ENCODE data around the gene ZNF614.
"Not testable (repeated sequence)": the region's sequence is repeated elsewhere in the genome, so short reads cannot be mapped to it uniquely, and the experiment has no call there.

ZNF614 gene

GRCh38 chr19:52065399-52065798, 37.2 kb upstream of the ZNF614 start:
- H2AFZ ChIP-seq: no peak overlapping the region
- H3K27me3 ChIP-seq (ENCODE audit: control insufficient read depth, insufficient read depth, low read length): no peaks in the 10 kb centered on the region
- no peak overlapping the region for H3K27ac ChIP-seq
- no peak for TF ChIP-seq CTCF (IDR thresholded peaks at IDR 0.05)
- H3K4me2 ChIP-seq (ENCODE audit: low read length): no peak overlapping the region
- H3K79me2 ChIP-seq: no peaks in the 10 kb centered on the region
- H3K9me3 ChIP-seq (ENCODE audit: control insufficient read depth, low read length): no peaks in the 10 kb centered on the region
- H3K4me1 ChIP-seq: no peaks in the 10 kb centered on the region
- no peak overlapping the region for H3K4me3 ChIP-seq (ENCODE audit: low read depth, low read length)
- H3K9ac ChIP-seq: no peak overlapping the region
- peaks cover 10% of the 10 kb centered on the region for H3K36me3 ChIP-seq (ENCODE audit: control insufficient read depth, insufficient read depth, low read length)

- H3K79me2 ChIP-seq; H3K36me3 ChIP-seq (ENCODE audit: control insufficient read depth, insufficient read depth, low read length); H3K4me1 ChIP-seq; H3K4me2 ChIP-seq (ENCODE audit: low read length); H3K27me3 ChIP-seq (ENCODE audit: control insufficient read depth, insufficient read depth, low read length); H3K4me3 ChIP-seq (ENCODE audit: low read depth, low read length); H3K9me3 ChIP-seq (ENCODE audit: control insufficient read depth, low read length); H3K27ac ChIP-seq; H3K9ac ChIP-seq; H2AFZ ChIP-seq: not testable (repeated sequence)
These were observed 28.3 kb upstream of the ZNF614 start for GRCh38 chr19:52056480-52056879.

- not testable (repeated sequence) for H3K27me3 ChIP-seq (ENCODE audit: control insufficient read depth, insufficient read depth, low read length); H3K36me3 ChIP-seq (ENCODE audit: control insufficient read depth, insufficient read depth, low read length); H3K79me2 ChIP-seq; H3K4me1 ChIP-seq; H2AFZ ChIP-seq; H3K27ac ChIP-seq; H3K9me3 ChIP-seq (ENCODE audit: control insufficient read depth, low read length); H3K9ac ChIP-seq; H3K4me2 ChIP-seq (ENCODE audit: low read length); H3K4me3 ChIP-seq (ENCODE audit: low read depth, low read length)
These were observed 23.6 kb upstream of the ZNF614 start for GRCh38 chr19:52051736-52052135.

- H3K4me1 ChIP-seq: no peaks in the 10 kb centered on the region
- peak within 1 kb of the TSS; percentile 99 for H3K4me2 ChIP-seq (ENCODE audit: low read length)
- H3K27ac ChIP-seq: peak within 1 kb of the TSS; percentile 90
- H2AFZ ChIP-seq: peak within 1 kb of the TSS; percentile 86
- peak within 1 kb of the TSS; percentile 22 for H3K9ac ChIP-seq
- TF ChIP-seq CTCF (IDR thresholded peaks at IDR 0.05): no peak
- H3K27me3 ChIP-seq (ENCODE audit: control insufficient read depth, insufficient read depth, low read length): no peaks in the 10 kb centered on the region
- H3K79me2 ChIP-seq: peaks cover 3% of the 10 kb centered on the region
- no peaks in the 10 kb centered on the region for H3K9me3 ChIP-seq (ENCODE audit: control insufficient read depth, low read length)
- no peaks in the 10 kb centered on the region for H3K36me3 ChIP-seq (ENCODE audit: control insufficient read depth, insufficient read depth, low read length)
- peak within 1 kb of the TSS; percentile 97 for H3K4me3 ChIP-seq (ENCODE audit: low read depth, low read length)
These were observed 20.6 kb upstream of the ZNF614 start, which contains the start of gene ZNF432 for GRCh38 chr19:52048555-52049501. Gene ZNF432, minus strand, starts transcription at chr19:52048838. Its CDS starts 1,970 bp downstream, at chr19:52046868.

- H3K4me1 ChIP-seq: no peaks in the 10 kb centered on the region
- no peak for TF ChIP-seq CTCF (IDR thresholded peaks at IDR 0.05)
- H3K36me3 ChIP-seq (ENCODE audit: control insufficient read depth, insufficient read depth, low read length): peaks cover 22% of the 10 kb centered on the region
- H3K9ac ChIP-seq: no peak overlapping the region
- H3K4me3 ChIP-seq (ENCODE audit: low read depth, low read length): no peak overlapping the region
- no peak overlapping the region for H3K27ac ChIP-seq
- H3K27me3 ChIP-seq (ENCODE audit: control insufficient read depth, insufficient read depth, low read length): no peaks in the 10 kb centered on the region
- no peak overlapping the region for H2AFZ ChIP-seq
- H3K4me2 ChIP-seq (ENCODE audit: low read length): no peak overlapping the region
- H3K79me2 ChIP-seq: no peaks in the 10 kb centered on the region
- peaks cover 8% of the 10 kb centered on the region for H3K9me3 ChIP-seq (ENCODE audit: control insufficient read depth, low read length)
These were observed 11.0 kb upstream of the ZNF614 start for GRCh38 chr19:52039169-52039568.

Data from parathyroid adenoma (tissue), 2 donors.